Smooth muscle cell (in vitro differentiated cells): ENCODE data around the gene TLCD3B. TPM values are rescaled to one million over a fixed set of nuclear protein-coding genes. Genes with fewer than 3 reads are reported as not detected.

Experiments
- DNase-seq: peaks from one replicate; lab custom pipeline; 2025; ENCODE audit not compliant: unreplicated experiment; lab: John Stamatoyannopoulos, UW
- H2AFZ ChIP-seq: fragments of 200-600 bp; sonication (generic); 2 replicates; pipeline ENCODE4 v1.6.0; 2016; ENCODE audit warnings: antibody characterized with exemption, low read depth, mild to moderate bottlenecking
- H3F3A ChIP-seq: fragments of 200-600 bp; sonication (generic); 2 replicates; pipeline ENCODE4 v1.6.0; 2017; ENCODE audit warnings: antibody characterized with exemption, low read depth
- H3K27ac ChIP-seq: fragments of 200-600 bp; sonication (generic); 2 replicates; pipeline ENCODE4 v1.5.1; 2016; ENCODE audit warnings: low read depth, mild to moderate bottlenecking
- H3K27me3 ChIP-seq: fragments of 200-600 bp; sonication (generic); 2 replicates; pipeline ENCODE4 v1.6.1; 2016; ENCODE audit warnings: low read depth, mild to moderate bottlenecking
- H3K36me3 ChIP-seq: fragments of 200-600 bp; sonication (generic); 2 replicates; pipeline ENCODE4 v1.5.1; 2016; ENCODE audit warnings: low read depth
- H3K4me1 ChIP-seq: fragments of 200-600 bp; sonication (generic); 2 replicates; pipeline ENCODE4 v1.5.1; 2016; ENCODE audit warnings: low read depth
- H3K4me2 ChIP-seq: fragments of 200-600 bp; sonication (generic); 2 replicates; pipeline ENCODE4 v1.6.0; 2016; ENCODE audit warnings: mild to moderate bottlenecking
- H3K4me3 ChIP-seq: fragments of 200-600 bp; sonication (generic); 2 replicates; pipeline ENCODE4 v1.5.1; 2016; ENCODE audit warnings: mild to moderate bottlenecking
- H3K79me2 ChIP-seq: fragments of 200-600 bp; sonication (generic); 2 replicates; pipeline ENCODE4 v1.6.0; 2016; ENCODE audit warnings: low read depth, mild to moderate bottlenecking
- H3K9ac ChIP-seq: fragments of 200-600 bp; sonication (generic); 2 replicates; pipeline ENCODE4 v1.6.0; 2016; ENCODE audit warnings: low read depth
- H3K9me3 ChIP-seq: fragments of 200-600 bp; sonication (generic); replicated peaks from 2 replicates; pipeline ENCODE4 v1.5.1; 2016; ENCODE audit warnings: low read depth
- H4K20me1 ChIP-seq: fragments of 200-600 bp; sonication (generic); 2 replicates; pipeline ENCODE4 v1.6.0; 2016; ENCODE audit warnings: low read depth
- WGBS: methylation state at CpG from one replicate; pipeline ENCODE4 v1.1.7; 2016; ENCODE audit warnings: low lambda C conversion rate; 5-methylcytosine and 5-hydroxymethylcytosine counted together
- polyA plus RNA-seq: library from polyadenylated mRNA; unstranded; fragments of >200 nt; fragmentation: Nextera tagmentation; extraction: Ambion mirVana; gene quantifications from 2 replicates; pipeline ENCODE4 v1.2.1, GENCODE V29; 2016
- total RNA-seq: library from RNA; depleted of rRNA; stranded (reverse); fragments of >200 nt; gene quantifications from 2 replicates; pipeline ENCODE4 v1.2.3, GENCODE V29; 2014
- TF ChIP-seq, protein P1 (sequence below): fragments of 200-600 bp; sonication (generic); IDR thresholded peaks from 2 replicates; pipeline ENCODE4 v1.5.1; 2017; ENCODE audit warnings: borderline replicate concordance, mild to moderate bottlenecking, antibody characterized with exemption; ENCODE audit not compliant: insufficient read depth, poor library complexity, severe bottlenecking

Gene TLCD3B
- total and polyA plus RNA-seq, 2 experiments from 2014 or later = 0.45 to 0.48 TPM

DNA sequence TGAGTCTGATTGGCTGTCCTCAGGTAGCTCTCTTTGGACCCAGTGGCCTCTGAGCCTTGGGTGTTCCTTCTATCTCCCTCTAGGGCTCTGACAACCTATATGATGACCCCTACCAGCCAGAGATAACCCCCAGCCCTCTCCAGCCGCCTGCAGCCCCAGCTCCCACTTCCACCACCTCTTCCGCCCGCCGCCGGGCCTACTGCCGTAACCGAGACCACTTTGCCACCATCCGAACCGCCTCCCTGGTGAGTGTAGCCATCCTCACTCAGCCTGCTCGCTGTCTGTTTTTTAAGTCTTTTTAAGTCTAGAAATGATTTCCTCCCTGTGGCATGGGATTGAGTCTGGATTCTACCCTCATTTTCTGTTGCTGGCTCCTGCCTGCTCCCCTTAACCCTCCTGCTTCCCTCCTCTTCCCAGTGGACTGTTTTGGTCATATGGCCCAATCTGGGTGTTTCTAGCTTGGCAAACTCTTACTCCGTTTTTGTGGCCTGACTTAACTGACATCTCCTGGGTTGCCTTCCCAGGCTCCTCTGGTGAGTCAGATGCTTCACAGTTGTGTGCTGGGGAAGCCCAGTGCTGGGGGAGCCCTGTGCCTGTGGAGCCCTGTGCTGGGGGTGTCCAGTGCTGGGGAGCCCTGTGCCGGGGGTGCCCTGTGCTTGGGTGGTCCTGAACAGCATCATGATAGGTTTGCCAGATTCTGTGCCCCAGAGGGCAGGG lies 47.5 kb downstream of the TLCD3B start:
- TF ChIP-seq, protein P1, sequence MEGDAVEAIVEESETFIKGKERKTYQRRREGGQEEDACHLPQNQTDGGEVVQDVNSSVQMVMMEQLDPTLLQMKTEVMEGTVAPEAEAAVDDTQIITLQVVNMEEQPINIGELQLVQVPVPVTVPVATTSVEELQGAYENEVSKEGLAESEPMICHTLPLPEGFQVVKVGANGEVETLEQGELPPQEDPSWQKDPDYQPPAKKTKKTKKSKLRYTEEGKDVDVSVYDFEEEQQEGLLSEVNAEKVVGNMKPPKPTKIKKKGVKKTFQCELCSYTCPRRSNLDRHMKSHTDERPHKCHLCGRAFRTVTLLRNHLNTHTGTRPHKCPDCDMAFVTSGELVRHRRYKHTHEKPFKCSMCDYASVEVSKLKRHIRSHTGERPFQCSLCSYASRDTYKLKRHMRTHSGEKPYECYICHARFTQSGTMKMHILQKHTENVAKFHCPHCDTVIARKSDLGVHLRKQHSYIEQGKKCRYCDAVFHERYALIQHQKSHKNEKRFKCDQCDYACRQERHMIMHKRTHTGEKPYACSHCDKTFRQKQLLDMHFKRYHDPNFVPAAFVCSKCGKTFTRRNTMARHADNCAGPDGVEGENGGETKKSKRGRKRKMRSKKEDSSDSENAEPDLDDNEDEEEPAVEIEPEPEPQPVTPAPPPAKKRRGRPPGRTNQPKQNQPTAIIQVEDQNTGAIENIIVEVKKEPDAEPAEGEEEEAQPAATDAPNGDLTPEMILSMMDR = no peak
- DNase-seq = no peak
- Histone ChIP-seq H3K9ac (no peak overlapping the region), H2AFZ (no peak overlapping the region), H3K4me1 (no peaks in the 10 kb centered on the region), H3K9me3 (no peaks in the 10 kb centered on the region), H3K27ac (no peak overlapping the region), H3K4me2 (no peak overlapping the region), H3K27me3 (no peaks in the 10 kb centered on the region), H3K79me2 (no peaks in the 10 kb centered on the region), H3F3A (no peaks in the 10 kb centered on the region), H3K4me3 (no peak overlapping the region), H4K20me1 (peaks cover 13% of the 10 kb centered on the region), H3K36me3 (peaks cover 6% of the 10 kb centered on the region)
- WGBS = 97% methylated on average over 12 of the region's 12 CpGs

- Histone ChIP-seq H3K9ac (no peak overlapping the region), H3K4me2 (no peak overlapping the region), H3F3A (no peaks in the 10 kb centered on the region), H3K79me2 (peaks cover 2% of the 10 kb centered on the region), H3K4me3 (no peak overlapping the region), H3K36me3 (peaks cover 6% of the 10 kb centered on the region), H3K4me1 (no peaks in the 10 kb centered on the region), H2AFZ (no peak overlapping the region), H3K27ac (no peak overlapping the region), H4K20me1 (peaks cover 20% of the 10 kb centered on the region), H3K9me3 (no peaks in the 10 kb centered on the region), H3K27me3 (no peaks in the 10 kb centered on the region)
- TF ChIP-seq, protein P1 = no peak
- DNase-seq = no peak
- WGBS = 95% methylated on average over 24 of the region's 24 CpGs
Observed at GRCh38 chr16:29982560-29983419, 48.3 kb downstream of the TLCD3B start.

- Histone ChIP-seq H3K4me1 (peaks cover 25% of the 10 kb centered on the region), H3K36me3 (peaks cover 6% of the 10 kb centered on the region), H2AFZ (no peak overlapping the region), H3K9ac (no peak overlapping the region), H3K4me3 (no peak overlapping the region), H4K20me1 (peaks cover 56% of the 10 kb centered on the region), H3K79me2 (peaks cover 42% of the 10 kb centered on the region), H3K9me3 (no peaks in the 10 kb centered on the region), H3K4me2 (no peak overlapping the region), H3K27ac (no peak overlapping the region), H3F3A (no peaks in the 10 kb centered on the region), H3K27me3 (no peaks in the 10 kb centered on the region)
- TF ChIP-seq, protein P1 = no peak
- 98% methylated on average over 9 of the region's 9 CpGs for WGBS
- DNase-seq = no peak
Observed at GRCh38 chr16:29978564-29979270, 52.4 kb downstream of the TLCD3B start.
